ENCODE measurements around the gene PCGF2.

PCGF2 gene

GRCh38 chr17:38719943-38720641, 28.0 kb downstream of the PCGF2 start:
- no peak for DNase-seq (ENCODE audit: extremely low read depth in 1 of 2, low read depth in 1 of 2)

GRCh38 chr17:38719289-38719942, 28.7 kb downstream of the PCGF2 start:
- DNase-seq (ENCODE audit: extremely low read depth in 1 of 2, low read depth in 1 of 2): no peak

GRCh38 chr17:38717139-38717745, 30.9 kb downstream of the PCGF2 start:
- DNase-seq (ENCODE audit: extremely low read depth in 1 of 2, low read depth in 1 of 2): no peak

- no peak for DNase-seq (ENCODE audit: extremely low read depth in 1 of 2, low read depth in 1 of 2)
Measured at GRCh38 chr17:38716368-38717005, 31.6 kb downstream of the PCGF2 start.

- DNase-seq (ENCODE audit: extremely low read depth in 1 of 2, low read depth in 1 of 2): no peak
Measured at GRCh38 chr17:38715216-38715943, 32.8 kb downstream of the PCGF2 start.

- DNase-seq (ENCODE audit: extremely low read depth in 1 of 2, low read depth in 1 of 2): no peak
Measured at GRCh38 chr17:38713456-38714075, 34.6 kb downstream of the PCGF2 start.

GRCh38 chr17:38712593-38712992, 35.5 kb downstream of the PCGF2 start:
- no peak for DNase-seq (ENCODE audit: extremely low read depth in 1 of 2, low read depth in 1 of 2)

GRCh38 chr17:38711792-38712571, 36.2 kb downstream of the PCGF2 start:
- no peak for DNase-seq (ENCODE audit: extremely low read depth in 1 of 2, low read depth in 1 of 2)

- DNase-seq (ENCODE audit: extremely low read depth in 1 of 2, low read depth in 1 of 2): no peak
Measured at GRCh38 chr17:38710985-38711384, 37.2 kb downstream of the PCGF2 start.

GRCh38 chr17:38710604-38710962, 37.6 kb downstream of the PCGF2 start:
- no peak for DNase-seq (ENCODE audit: extremely low read depth in 1 of 2, low read depth in 1 of 2)

GRCh38 chr17:38709864-38710603, 38.1 kb downstream of the PCGF2 start:
- no peak for DNase-seq (ENCODE audit: extremely low read depth in 1 of 2, low read depth in 1 of 2)

- DNase-seq (ENCODE audit: extremely low read depth in 1 of 2, low read depth in 1 of 2): no peak
Measured at GRCh38 chr17:38709104-38709820, 38.9 kb downstream of the PCGF2 start.

- DNase-seq (ENCODE audit: extremely low read depth in 1 of 2, low read depth in 1 of 2): no peak
Measured at GRCh38 chr17:38707678-38708351, 40.3 kb downstream of the PCGF2 start.

GRCh38 chr17:38706505-38707216, 41.5 kb downstream of the PCGF2 start:
- no peak for DNase-seq (ENCODE audit: extremely low read depth in 1 of 2, low read depth in 1 of 2)

- peak in 1 of 2 donors; percentile 36 for DNase-seq (ENCODE audit: extremely low read depth in 1 of 2, low read depth in 1 of 2)
Measured at GRCh38 chr17:38705803-38706504, 42.2 kb downstream of the PCGF2 start.

- no peak for DNase-seq (ENCODE audit: extremely low read depth in 1 of 2, low read depth in 1 of 2)
Measured at GRCh38 chr17:38705523-38705802, 42.7 kb downstream of the PCGF2 start.

All from activated CD8-positive, alpha-beta memory T cell treated with anti-CD3 and anti-CD28 coated beads for 1 hour (primary cell).